ENCODE results near the gene BRMS1L.

DNA sequence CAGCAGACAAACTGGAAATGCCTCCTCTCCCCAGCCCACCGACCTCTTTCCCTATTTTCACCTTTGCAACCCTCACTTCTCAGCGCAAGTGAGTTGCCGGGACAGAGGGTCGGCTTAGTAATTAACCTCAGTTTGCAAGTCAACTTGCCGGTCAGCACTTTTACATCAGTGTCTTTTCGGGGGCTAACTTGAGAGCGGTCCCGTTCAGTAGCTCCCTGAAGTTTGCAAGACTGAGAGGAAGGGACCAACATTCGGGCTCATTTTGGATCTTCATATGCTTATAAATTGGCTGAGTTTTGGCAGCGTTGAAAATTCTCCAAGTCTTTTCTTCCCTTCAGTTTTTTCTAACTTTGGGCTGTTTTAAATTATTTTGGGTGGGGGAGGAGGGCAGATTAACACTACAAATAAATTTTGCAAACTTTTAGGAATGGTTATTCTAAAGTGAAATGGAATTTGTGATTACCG lies 846 bp downstream of the BRMS1L start:
- TF ChIP-seq POLR2A (IDR thresholded peaks at IDR 0.05) (no peak), CTCF (IDR thresholded peaks at IDR 0.05) (peak in 1 of 5 experiments; percentile 4), POLR2AphosphoS5 (IDR thresholded peaks at IDR 0.05) (no peak)

Measured in transverse colon (tissue), 4 donors.